HFF-Myc (cell line): ENCODE results near the gene DUSP16.

Experiments used
- DNase-seq: peaks from one replicate; pipeline ENCODE4 v3.0.0-alpha.2; 2011; ENCODE audit warnings: low read depth; ENCODE audit errors: extremely low read depth
- H3K4me3 ChIP-seq: replicated peaks from 2 replicates; pipeline ENCODE4 v1.5.1; 2011; ENCODE audit warnings: low read depth, mild to moderate bottlenecking, control low read depth, low read length
- CTCF ChIP-seq: IDR thresholded peaks from 2 replicates; pipeline ENCODE4 v1.5.1; 2012; ENCODE audit warnings: mild to moderate bottlenecking, low read depth, low read length, control low read depth; ENCODE audit errors: missing control alignments

The DUSP16 gene

GRCh38 chr12:12488296-12488695 lies 74.4 kb downstream of the DUSP16 start:
- no peak overlapping the region for H3K4me3 ChIP-seq
- no peak for DNase-seq
- no peak for TF ChIP-seq CTCF

GRCh38 chr12:12487490-12487889 lies 75.2 kb downstream of the DUSP16 start:
- DNase-seq: no peak
- TF ChIP-seq CTCF: no peak
- no peak overlapping the region for H3K4me3 ChIP-seq

GRCh38 chr12:12486661-12487240 lies 75.9 kb downstream of the DUSP16 start:
- no peak for TF ChIP-seq CTCF
- no peak for DNase-seq
- no peak overlapping the region for H3K4me3 ChIP-seq

GRCh38 chr12:12483438-12483837 lies 79.2 kb downstream of the DUSP16 start:
- DNase-seq: no peak
- no peak for TF ChIP-seq CTCF
- H3K4me3 ChIP-seq: no peak overlapping the region

DNA sequence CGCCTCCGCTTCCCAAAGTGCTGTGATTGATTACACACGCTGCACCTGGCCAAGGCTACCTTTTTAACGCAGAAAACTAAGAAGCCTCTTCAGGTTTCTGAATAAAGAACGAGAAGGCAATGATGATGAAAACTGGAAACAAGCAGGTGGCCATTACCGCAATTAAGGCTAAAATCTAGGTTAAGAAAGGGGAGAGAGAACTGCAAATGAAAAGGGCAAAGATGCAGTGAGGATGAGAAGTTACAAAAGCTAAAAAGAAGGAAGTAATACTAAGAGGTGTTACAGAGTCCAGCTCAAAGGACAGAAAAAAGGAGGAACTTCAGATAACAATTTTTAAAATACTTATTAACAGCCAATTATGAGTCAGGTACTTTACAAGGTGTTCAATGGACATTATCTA lies 79.7 kb downstream of the DUSP16 start:
- H3K4me3 ChIP-seq: no peak overlapping the region
- TF ChIP-seq CTCF: no peak
- no peak for DNase-seq

- no peak for TF ChIP-seq CTCF
- DNase-seq: no peak
- H3K4me3 ChIP-seq: no peak overlapping the region
Observed at GRCh38 chr12:12482150-12482761, 80.4 kb downstream of the DUSP16 start.

DNA sequence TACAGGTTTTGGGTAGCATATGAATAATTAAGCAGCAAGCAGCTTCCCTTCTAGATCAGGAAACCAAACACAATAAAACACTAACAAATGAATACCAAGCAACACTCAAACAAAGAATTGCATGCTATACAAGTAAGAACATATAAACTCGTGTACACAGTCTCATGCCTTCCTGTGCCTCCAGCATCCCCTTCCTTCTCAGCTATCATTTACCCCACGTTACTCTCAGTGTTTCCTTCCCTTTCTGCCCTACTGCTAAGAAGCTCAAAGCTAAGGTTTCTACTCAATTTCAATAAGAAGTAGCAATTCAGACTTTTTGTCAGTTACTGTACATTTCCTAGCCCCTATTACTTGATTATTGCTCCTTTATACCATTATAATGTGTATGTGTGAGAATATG lies 81.0 kb downstream of the DUSP16 start:
- H3K4me3 ChIP-seq: no peak overlapping the region
- DNase-seq: no peak
- TF ChIP-seq CTCF: no peak
